ENCODE measurements around the gene RNU1-4.
"Not testable (repeated sequence)": the region's sequence is repeated elsewhere in the genome, so short reads cannot be mapped to it uniquely, and the experiment has no call there.

DNA sequence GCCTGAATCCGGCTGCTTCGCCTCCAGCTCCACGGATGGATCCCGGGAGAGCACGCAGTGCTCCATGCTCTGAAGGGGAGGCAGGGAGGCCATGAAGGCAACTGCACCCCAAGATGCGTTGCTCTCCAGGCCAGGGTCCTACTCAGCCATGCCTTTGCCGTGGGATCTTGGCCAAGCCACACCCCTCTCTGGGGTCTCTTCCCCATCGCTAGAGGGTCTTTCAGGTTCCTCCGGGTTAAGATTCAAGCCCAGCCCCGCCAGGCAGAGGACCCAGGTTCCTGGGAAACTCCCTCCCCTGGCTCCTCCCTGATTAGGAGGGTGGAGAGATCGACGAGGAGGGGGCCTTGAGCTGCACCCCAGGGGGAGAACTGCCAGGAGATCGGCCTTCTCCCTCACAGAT lies 36.2 kb upstream of the RNU1-4 start:
- TF ChIP-seq, protein P1, sequence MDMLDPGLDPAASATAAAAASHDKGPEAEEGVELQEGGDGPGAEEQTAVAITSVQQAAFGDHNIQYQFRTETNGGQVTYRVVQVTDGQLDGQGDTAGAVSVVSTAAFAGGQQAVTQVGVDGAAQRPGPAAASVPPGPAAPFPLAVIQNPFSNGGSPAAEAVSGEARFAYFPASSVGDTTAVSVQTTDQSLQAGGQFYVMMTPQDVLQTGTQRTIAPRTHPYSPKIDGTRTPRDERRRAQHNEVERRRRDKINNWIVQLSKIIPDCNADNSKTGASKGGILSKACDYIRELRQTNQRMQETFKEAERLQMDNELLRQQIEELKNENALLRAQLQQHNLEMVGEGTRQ (IDR thresholded peaks at IDR 0.05; ENCODE audit: borderline replicate concordance, low read depth, low read length), result not testable (repeated sequence)
- not testable (repeated sequence) for TF ChIP-seq CTCF (IDR thresholded peaks at IDR 0.05); EZH2phosphoT487 (IDR thresholded peaks at IDR 0.05; ENCODE audit: borderline replicate concordance, low read depth)
- TF ChIP-seq, protein P2, sequence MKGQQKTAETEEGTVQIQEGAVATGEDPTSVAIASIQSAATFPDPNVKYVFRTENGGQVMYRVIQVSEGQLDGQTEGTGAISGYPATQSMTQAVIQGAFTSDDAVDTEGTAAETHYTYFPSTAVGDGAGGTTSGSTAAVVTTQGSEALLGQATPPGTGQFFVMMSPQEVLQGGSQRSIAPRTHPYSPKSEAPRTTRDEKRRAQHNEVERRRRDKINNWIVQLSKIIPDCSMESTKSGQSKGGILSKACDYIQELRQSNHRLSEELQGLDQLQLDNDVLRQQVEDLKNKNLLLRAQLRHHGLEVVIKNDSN (IDR thresholded peaks at IDR 0.05; ENCODE audit: borderline replicate concordance, low read depth), result not testable (repeated sequence)
- TF ChIP-seq, protein P3, sequence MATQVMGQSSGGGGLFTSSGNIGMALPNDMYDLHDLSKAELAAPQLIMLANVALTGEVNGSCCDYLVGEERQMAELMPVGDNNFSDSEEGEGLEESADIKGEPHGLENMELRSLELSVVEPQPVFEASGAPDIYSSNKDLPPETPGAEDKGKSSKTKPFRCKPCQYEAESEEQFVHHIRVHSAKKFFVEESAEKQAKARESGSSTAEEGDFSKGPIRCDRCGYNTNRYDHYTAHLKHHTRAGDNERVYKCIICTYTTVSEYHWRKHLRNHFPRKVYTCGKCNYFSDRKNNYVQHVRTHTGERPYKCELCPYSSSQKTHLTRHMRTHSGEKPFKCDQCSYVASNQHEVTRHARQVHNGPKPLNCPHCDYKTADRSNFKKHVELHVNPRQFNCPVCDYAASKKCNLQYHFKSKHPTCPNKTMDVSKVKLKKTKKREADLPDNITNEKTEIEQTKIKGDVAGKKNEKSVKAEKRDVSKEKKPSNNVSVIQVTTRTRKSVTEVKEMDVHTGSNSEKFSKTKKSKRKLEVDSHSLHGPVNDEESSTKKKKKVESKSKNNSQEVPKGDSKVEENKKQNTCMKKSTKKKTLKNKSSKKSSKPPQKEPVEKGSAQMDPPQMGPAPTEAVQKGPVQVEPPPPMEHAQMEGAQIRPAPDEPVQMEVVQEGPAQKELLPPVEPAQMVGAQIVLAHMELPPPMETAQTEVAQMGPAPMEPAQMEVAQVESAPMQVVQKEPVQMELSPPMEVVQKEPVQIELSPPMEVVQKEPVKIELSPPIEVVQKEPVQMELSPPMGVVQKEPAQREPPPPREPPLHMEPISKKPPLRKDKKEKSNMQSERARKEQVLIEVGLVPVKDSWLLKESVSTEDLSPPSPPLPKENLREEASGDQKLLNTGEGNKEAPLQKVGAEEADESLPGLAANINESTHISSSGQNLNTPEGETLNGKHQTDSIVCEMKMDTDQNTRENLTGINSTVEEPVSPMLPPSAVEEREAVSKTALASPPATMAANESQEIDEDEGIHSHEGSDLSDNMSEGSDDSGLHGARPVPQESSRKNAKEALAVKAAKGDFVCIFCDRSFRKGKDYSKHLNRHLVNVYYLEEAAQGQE (IDR thresholded peaks at IDR 0.05; ENCODE audit: low read depth, low read length), result not testable (repeated sequence)

Data from SK-N-SH (cell line).